ENCODE results near the gene GDI2.

- no peak for TF ChIP-seq CTCF (IDR thresholded peaks at IDR 0.05 in 2 of 3, conservative IDR thresholded peaks at IDR 0.05 in 1 of 3; ENCODE audit: insufficient read depth in 2 of 3, low read depth in 1 of 3, low read length in 3 of 3)
- no peak for TF ChIP-seq ZNF699 (CRISPR knock-in tag; IDR thresholded peaks at IDR 0.05; ENCODE audit: insufficient replicate concordance)
- no peak for TF ChIP-seq POLR2A (conservative IDR thresholded peaks at IDR 0.05)
- TF ChIP-seq CHD2 (IDR thresholded peaks at IDR 0.05; ENCODE audit: low read depth, low read length) = no peak
- TF ChIP-seq FOXK2 (conservative IDR thresholded peaks at IDR 0.05 in 1 of 2, IDR thresholded peaks at IDR 0.05 in 1 of 2; ENCODE audit: low read depth in 2 of 2) = no peak
- TF ChIP-seq NFYB (IDR thresholded peaks at IDR 0.05; ENCODE audit: extremely low read depth, insufficient read length) = no peak
These were observed 19.0 kb downstream of the GDI2 start for GRCh38 chr10:5794236-5794635.

Measured in K562 (cell line).